Activated CD4-positive, alpha-beta T cell treated with anti-CD3 and anti-CD28 coated beads, Interleukin-2, Interleukin-4, amounts not matched to agents 100 ng/mL and 50 ng/mL, durations not matched to agents 16 hours and 8 hours (primary cell): ENCODE results near the gene IL17RA.
"Not testable (repeated sequence)": the region's sequence is repeated elsewhere in the genome, so short reads cannot be mapped to it uniquely, and the experiment has no call there.

ENCODE experiments used
- DNase-seq: peaks from one replicate; pipeline ENCODE4 v3.0.0-alpha.2; 2020; ENCODE audit warnings: low spot score

IL17RA gene, protein sequence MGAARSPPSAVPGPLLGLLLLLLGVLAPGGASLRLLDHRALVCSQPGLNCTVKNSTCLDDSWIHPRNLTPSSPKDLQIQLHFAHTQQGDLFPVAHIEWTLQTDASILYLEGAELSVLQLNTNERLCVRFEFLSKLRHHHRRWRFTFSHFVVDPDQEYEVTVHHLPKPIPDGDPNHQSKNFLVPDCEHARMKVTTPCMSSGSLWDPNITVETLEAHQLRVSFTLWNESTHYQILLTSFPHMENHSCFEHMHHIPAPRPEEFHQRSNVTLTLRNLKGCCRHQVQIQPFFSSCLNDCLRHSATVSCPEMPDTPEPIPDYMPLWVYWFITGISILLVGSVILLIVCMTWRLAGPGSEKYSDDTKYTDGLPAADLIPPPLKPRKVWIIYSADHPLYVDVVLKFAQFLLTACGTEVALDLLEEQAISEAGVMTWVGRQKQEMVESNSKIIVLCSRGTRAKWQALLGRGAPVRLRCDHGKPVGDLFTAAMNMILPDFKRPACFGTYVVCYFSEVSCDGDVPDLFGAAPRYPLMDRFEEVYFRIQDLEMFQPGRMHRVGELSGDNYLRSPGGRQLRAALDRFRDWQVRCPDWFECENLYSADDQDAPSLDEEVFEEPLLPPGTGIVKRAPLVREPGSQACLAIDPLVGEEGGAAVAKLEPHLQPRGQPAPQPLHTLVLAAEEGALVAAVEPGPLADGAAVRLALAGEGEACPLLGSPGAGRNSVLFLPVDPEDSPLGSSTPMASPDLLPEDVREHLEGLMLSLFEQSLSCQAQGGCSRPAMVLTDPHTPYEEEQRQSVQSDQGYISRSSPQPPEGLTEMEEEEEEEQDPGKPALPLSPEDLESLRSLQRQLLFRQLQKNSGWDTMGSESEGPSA

DNA sequence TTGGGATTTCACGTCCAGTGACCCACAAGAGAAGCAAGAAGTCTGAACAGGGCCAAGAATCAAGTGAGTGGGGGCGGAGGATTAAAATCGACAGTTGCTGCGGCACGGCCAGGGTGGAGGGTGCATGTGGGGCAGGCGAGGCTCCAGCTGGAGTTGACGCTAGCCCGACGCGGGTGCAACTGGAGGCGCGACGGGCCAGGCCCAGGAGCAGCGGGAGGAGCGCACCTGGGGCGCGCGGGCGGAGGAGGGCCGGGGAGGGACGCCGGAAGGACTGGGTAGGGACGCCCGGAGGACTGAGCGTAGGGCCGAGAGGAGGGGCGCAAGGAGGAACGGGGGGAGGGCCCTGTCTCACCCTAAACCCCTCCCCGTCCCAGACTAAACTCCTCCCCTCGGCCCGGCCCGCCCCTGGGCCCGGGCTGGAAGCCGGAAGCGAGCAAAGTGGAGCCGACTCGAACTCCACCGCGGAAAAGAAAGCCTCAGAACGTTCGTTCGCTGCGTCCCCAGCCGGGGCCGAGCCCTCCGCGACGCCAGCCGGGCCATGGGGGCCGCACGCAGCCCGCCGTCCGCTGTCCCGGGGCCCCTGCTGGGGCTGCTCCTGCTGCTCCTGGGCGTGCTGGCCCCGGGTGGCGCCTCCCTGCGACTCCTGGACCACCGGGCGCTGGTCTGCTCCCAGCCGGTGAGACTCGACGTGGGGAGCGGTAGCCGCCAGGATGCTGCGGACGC lies at the start of gene IL17RA:
TSS of gene IL17RA (plus strand) at position 447 of the 723 bp plus-strand sequence. CDS start at position 539, 92 bp downstream.
- DNase-seq: peak; percentile 94

DNA sequence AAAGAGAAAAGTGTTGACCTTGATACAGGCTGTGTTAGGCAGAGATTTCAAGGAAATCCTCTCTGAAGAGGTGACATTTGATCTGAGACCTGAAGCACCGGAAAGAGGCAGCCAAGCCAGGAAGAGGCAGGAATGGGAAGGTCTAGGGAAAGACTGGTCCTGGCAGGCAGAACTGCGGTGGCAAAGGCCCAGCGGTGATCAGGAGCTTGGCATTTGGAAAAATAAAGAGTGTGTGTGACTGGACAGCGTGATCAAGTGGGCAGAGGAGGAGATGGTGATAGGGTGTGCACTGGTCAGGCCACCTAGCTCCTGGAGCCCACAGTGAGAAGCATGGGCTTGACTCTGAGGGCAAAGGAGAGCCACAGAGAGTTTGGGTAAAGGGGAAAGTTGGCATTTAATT lies 49.6 kb upstream of the IL17RA start:
- DNase-seq: no peak

DNA sequence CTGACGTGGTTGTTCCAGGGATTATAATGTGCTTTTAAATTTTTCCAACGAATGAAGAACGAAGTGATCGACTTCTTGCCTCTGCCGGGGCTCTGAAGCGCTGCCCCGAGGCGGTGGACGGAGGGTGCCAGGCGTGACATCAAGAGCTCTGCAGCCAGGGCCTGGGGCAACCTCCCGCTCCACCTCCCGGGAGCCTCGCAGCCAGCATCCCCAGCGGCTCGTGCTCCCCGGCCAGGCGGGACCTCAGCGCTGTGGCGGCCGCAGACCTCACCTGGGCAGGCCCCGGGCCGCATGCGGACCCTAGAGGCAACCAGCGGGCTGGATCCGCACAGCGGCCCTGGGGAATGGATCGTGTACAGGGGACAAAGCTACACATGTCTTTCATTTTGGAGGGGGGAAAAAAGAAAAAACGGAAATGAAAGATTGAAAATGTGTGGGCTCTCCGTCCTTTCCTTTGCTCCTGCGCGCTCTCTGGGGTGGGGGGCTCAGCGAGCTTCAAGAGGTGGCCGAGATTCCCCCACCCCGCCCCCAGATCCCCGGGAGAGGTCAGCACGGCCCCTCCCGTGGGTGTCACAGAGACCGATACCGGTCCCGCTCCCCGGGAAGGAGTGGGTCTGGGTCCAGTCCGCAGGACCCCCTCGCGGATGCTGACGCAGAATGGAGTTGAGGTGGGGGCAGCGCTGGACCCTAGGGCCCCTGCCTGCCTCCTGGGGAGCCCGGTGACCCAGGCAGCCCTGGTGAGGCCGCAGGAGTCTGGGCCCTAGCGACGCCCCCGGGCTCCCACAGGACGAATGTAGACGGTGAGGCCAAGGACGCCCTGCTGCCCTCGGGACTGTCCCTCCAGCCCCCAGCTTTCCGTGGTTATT lies 48.6 kb upstream of the IL17RA start:
- not testable (repeated sequence) for DNase-seq

DNA sequence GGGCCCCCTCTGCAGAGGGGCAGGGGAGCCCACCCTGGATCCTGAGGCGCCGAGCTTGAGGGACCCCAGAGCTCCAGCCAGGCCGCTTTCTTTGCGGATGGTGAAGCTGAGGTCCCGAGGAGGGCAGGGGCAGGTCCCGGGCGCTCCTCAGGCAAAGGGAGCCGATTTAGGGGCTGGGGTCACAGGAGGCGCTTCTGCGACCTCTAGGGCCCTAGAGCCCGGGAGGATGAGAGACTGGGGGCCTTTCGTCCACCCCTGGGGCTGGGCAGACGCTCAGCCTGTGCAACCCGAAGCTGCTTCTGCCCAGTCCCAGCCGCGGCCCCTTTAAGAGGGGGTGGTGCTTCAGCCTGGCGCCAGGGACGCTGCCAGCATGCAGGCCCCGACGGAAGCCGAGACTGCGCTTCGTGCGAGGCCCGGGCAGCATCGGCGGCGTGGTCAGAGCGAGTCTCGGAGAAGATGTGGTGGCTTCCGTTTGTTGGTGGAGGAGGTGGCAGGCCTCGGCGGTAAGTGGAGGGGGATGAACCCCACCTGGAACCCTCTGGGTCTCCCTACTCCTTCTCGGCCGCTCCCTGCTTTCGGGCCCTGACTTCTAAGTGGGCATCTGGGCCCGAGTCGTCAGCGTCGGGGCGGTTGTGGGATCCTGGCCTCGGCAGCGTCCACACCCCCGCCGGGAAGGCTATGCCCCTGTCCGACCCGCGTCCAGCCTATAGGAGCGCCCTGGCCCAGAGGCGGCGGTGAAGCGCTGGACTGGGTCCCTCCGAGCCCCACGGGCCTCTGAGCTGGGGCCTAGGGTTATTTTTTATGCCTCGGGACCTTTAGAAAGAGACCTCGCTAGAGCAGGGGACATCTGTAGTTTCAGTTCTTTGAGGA lies 47.7 kb upstream of the IL17RA start:
- DNase-seq: not testable (repeated sequence)

DNA sequence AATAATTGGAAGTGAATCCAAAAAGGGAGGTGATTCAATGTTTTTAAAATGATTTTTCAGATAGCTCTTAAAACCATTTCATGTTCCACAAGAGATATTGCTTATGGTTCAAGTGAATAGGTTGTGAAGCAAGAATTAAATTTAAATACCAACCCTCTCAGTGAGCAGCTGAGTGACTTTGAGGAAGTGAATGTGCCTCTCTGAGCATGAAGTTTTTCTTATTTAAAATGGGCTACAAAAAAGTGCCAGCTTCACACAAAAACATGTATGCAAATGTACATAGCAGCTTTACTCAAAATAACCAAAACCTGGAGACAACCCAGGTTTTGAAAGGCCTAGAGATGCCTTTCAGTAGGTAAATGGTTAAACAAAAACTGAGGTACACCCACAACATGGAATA lies 41.3 kb upstream of the IL17RA start:
- no peak for DNase-seq

DNA sequence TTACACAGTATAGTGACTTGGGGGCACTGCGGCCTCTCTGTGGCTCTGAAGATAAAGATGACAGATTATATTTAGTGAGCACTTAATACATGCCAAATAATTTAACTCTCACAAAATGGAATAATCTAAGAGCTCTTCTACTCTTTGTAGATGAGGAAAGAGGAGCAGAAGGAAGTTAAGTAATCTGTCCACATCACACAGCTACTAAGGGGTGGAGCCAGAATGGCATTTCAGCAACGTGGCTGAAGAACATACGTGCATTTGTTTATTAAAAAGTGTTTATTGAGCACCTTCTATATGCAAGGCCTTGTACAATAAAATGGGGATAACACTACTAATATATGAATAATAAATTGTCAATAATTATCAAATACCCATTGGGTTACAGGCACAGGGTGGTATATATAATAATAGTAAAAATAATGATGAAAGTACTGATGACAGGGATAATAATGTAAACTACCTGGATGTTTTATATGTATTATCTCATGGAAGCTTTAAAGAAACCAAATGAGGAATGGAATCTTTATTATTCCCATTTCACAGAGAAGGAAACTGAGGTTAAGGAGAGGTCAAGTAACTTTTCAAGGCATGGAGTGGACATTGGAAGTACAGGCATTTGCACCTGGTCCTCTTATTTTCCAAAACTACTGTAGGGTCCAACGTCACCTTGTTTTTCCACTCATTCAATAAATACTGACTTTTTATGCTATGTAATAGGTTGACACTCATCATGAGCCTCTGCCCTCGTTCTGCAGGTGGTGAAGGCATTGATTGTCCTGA lies 38.0 kb upstream of the IL17RA start:
- no peak for DNase-seq

DNA sequence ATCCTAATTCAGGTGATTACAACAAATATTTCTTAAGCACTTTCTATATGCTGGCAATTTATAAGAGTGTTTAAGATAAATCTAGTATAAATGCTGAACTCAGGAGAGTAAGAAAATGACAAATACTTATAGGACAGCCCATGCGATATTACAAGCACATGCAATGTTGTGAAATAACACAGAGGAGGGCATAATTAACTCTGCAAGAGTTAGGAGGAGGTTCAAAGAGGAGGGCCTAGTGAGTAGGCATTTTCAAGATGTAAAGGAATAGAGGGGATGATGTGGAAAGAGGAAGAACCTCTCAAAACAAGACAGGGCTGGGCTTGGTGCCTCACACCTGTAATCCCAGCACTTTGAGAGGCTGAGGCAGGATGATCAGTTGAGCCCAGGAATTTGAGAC lies 37.1 kb upstream of the IL17RA start:
- no peak for DNase-seq

DNA sequence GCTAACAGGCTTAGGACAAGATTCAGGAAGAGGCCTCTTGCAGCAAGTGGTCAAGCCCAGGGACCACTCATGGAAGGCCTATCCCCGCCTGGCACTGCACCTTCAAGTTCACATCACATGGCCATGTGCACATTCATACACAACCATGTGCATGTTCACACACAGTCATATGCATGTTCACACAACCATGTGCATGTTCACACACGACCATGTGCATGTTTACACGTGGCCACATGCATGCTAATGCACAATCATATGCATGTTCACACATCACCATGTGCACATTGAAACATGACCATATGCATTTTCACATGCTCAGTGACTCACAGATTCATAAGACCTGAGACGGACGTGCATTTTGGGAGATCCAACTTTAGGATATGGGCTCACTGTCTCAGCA lies 28.7 kb upstream of the IL17RA start:
- no peak for DNase-seq

DNA sequence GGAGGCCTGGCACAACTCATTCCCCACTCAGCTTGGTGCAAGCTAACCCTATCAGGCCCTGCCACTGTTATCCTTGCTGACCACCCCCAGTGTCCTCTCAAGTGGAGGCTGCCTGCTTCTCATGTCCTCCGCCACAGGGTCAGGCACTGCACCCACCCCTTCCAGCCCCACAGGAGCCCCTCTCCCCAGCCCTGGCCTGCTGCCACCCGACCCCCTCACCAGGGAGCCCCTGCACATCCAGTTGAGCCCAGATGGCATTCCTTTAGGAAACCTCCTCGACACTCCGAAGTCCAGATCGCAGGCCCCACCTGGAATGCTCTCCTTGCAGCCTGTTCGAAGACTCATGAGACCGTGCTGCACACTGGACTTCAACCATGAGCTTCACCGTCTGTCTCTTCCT lies 28.0 kb upstream of the IL17RA start:
- DNase-seq: no peak

DNA sequence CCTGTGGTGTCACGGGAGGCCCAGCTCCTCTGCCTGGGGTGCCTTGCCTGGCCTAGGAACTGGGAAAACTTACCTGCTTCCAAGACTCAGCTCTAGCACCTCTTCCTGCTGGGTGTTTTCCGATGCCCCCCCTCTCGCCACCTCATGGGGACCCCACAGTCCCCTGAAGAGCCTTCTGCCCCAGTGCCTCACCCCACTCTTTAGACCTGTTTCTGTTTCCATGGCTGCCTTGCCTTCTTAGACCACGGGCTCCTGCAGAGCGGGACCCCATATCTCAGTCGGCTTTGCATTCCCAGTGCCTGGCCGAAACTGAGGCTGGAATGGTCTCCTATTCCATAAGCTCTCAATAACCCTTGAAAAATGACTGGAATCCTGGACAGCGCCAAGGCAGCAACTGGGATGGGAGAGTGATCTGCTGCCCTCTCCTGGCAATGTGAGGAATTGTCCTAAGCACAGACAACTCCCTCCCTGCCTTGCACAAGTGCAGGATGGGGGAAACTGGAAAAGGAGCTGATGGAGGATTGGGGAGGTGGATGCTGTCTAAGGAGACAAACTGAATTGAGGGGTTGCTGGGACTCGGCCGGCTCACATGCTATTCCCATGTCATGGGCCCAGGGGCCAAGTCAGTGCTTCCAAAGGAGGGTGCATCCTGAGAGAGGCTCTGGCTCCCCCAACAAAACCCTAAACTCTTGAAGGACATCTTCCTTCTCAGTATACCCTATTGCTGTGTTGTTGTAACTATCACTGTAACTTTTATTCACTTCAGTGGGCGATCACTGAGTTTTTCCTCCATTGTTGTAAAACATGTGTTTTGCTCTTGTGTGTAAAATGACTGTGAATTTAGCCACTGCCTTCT lies 26.6 kb upstream of the IL17RA start:
- DNase-seq: peak; percentile 56

DNA sequence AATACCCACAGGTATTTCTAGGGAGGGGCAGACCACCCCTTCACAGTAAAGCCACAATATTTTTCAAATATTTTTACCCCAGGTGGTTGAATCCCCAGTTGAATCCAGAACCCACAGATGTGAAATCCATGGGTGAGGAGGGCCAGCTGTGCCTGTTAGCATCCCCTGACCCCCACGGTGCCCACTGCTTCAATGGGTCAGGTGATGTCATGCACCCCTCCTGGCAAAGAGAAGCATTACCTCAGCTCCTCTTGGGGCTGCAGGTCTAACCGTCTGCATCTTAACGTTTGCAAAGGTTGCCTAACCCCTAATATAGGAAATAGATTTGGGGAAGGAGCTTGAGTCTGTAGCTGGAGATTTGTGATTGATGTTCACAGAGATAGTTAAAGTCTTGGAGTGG lies 24.7 kb upstream of the IL17RA start:
- no peak for DNase-seq

DNA sequence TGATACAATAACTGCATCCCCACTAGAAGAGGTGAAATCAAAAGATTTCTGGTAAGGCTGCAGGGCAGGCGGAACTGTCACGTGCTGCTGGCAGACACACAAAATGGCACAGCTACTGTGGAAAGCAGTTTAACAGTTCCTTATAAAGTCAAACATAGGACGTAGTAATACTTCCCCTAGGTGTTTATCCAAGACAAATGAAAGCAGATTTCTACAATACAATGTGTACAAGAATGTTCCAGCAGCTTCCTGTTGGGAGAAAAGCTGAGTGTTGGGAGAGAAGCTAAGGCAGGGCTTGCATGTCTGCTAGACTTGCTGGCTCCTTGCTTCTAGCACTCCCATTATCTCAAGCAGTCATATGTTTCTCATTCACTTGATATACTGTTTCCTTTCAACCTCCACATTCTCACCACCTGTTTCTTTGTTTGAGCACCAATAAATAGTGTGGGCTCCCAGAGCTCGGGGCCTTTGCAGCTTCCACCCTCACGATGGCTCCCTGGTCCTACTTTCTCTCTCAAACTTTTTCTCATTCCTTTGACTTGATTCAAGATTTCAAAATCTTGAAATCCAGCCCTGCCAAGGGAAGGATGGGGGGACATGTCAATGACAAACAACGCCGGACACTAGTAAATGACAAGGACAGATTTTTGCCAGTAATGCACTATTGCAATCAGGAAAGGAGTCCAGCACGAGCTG lies 21.2 kb upstream of the IL17RA start:
- DNase-seq: no peak

DNA sequence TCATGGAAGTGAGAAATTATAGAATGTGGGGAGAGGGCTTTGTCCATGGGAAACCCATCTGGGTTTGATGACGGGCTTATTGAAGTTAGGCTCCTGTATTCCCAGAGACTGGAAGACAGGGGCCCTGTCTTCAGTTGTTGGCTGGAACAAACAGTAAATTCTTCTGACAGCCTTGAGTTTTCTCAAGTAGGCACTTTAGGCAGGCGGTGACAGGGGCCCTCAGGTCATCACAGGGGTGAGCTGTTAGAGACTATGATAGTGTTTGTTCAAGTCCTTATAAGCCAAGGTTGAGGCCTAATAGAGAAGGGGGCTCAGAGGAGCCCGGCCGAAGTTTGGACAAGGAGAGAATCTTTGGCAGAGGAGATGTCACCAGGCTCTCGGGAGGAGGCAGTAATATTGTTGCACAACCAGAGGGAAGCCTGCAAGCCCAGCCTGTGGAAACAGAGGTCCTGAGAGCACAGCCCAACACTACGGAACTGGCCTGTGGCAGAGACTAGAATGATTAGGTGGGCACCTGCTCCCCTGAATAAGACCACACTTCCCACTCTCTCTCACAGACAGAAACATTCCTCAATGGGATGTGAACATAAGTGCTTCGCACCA lies 20.2 kb upstream of the IL17RA start:
- no peak for DNase-seq

DNA sequence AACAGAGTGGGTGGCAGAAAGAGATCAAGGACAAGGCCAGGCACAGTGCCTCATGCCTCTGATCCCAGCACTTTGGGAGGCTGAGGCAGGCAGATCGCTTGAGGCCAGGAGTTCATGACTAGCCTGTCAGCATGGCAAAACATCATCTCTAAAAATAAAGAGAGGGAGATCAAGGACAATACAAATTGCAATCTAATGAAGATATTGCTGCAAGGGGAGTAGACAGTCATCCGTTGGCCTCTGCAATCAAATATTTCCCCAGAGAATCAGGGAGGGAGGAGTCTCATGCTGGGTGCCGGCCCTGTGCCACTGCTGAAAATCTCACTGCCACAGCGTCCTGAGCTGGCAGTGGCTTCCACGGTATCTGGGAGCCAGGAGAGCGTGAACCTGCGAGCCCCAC lies 19.4 kb upstream of the IL17RA start:
- DNase-seq: no peak

DNA sequence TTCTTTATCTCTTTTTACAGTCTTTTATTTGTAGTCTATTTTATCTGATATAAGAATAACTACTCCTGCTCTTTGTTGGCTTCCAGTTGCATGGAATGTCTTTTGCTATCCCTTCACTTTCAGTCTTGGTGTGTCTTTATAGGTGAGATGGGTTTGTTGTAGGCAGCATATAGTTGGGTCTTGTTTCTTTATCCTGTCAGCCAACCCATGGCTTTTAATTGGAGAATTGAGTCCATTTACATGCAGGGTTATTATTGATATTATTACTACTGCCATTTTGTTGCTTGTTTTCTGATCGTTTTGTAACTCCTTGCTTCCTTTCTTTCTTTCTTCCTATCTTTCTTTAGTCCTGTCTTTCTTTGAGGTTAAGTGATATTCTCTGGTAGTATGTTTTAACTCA lies 11.9 kb upstream of the IL17RA start:
- DNase-seq: no peak

DNA sequence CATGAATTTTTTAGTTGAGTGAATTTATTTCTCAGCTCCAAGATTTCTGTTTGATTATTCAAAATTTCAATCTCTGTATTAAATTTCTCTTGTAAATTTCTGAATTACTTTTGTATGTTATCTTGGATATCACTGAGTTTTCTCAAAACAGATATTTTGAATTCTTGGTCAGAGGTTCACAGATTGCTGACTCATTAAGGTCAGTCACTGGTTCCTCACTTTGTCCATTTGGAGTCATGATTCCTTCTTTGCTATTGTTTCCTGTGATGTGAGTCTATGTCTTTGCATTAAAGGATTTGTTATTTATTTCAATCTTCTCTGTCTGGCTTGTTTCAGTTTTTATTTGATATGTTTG lies 10.2 kb upstream of the IL17RA start:
- no peak for DNase-seq

DNA sequence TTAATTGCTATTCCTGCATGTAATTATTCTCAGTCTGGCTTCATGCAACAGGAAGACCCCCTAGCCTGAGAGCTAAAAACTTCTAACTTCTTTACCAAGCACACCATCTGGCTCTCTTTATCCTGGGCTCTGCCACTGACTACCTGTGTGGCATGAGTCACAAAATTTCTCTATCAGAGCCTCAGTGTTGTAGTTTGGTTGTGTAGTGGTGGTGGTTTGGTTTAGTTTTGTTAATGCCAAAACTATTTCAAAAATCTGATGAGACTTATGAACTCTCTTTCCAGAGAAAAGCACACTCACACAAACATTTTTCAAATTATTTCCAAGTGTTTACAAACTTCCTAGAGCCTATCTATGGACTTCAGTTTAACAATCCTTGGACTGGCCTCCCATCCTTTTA lies 7.5 kb upstream of the IL17RA start:
- no peak for DNase-seq

DNA sequence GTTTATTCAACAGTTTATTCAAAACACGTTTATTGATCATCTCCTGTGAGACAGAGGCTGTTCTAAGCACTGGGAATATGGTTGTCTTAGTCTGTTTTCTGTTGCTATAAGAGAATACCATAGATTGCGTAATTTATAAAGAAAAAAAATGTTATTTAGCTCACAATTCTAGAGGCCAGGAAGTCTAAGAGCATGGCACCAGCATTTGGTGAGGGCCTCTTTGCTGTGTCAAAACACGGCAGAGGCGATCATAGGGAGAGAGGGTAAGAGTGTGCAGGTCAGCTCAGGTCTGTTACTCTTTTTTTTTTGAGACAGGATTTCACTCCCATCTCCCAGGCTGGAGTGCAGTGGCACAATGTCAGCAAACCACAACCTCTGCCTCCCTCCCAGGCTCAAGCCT lies 5.2 kb upstream of the IL17RA start:
- no peak for DNase-seq
